ENCODE data around the gene SLC7A8.

SLC7A8 gene

DNA sequence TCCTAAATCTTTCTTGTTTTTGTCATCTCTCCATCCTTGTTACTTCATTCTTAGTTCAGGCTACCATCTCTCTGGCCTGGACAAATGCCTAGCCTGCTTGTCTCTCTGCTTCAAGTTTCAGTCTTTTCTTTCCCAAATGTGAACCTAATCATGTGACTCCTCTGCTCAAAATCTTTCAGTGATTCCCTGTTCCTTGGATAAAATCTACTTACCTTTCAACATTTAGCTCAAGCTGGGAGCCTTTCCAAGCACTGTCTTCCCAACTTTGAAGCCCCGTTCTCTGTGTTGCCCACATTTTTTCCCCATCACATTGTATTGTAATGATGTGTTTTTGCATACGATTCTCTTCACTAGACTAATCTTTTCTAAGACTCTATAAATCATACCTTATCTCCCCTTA lies 24.7 kb downstream of the SLC7A8 start:
- DNase-seq (ENCODE audit: low spot score), result no peak

DNA sequence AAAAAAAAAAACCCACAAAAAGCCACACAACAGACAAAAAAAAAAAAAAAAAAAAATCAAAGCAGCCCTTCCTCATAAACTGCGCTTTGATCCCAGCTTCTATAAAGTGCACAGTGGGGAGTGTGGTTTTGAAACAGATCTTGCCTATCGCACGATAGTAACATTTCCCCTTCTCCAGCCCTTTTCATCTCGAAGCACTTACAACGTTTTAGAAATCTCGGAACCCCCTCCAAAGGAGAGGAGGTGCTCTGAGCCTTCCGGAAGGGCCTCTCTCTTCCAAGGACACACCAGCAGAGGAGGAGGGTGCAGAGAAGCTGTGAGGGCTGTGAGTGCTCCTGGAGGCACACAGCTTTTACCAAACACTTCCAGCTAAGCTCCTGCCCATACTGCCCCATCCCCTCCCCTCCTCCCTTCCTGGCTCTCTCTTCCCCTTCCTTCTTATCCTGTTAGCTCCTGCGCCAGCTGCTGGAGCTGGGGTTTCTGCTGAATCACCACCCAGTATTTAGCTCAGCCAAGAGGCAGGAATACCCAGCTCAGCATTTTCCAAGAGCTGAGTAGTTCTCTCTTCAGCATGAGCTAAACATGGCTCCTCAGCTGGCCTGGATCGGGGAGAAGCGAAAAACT lies 28.4 kb downstream of the SLC7A8 start:
- DNase-seq (ENCODE audit: low spot score), result no peak

- peak; percentile 8 for DNase-seq (ENCODE audit: low spot score)
These were observed 29.3 kb downstream of the SLC7A8 start for GRCh38 chr14:23153851-23154796.

- no peak for DNase-seq (ENCODE audit: low spot score)
These were observed 32.1 kb downstream of the SLC7A8 start for GRCh38 chr14:23151342-23151741.

- DNase-seq (ENCODE audit: low spot score), result no peak
These were observed 33.7 kb downstream of the SLC7A8 start for GRCh38 chr14:23149745-23150144.

DNA sequence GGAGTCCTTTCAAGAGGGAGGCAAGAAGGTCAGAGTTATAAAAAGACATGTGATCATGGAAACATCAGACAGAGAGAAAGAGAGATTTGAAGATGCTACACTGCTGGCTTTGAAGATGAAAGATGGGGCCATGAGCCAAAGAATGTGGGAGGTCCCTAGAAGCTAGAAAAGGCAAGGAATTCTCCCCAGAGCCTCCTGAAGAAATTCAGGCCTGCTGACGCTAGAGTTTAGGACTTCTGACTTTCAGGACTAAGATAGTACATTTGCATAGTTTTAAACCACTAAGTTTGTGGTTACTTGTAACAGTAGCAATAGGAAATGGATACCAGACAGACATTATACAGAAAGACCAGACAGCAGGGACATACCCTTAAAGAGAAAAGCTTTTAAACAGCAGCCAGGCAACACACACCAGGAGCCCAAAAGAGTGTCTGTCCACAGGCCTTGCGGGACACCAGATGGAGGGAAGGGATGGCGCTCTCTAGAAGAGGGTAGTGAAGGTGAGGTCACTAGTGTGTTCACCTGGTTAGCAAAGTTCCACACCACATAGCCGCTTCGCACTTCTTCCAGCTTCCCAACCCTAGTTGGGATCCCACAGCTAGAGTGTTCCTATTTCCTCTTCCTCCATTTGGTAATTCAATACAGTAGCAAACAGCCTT lies 34.7 kb downstream of the SLC7A8 start:
- no peak for DNase-seq (ENCODE audit: low spot score)

- no peak for DNase-seq (ENCODE audit: low spot score)
These were observed 35.8 kb downstream of the SLC7A8 start for GRCh38 chr14:23147676-23148075.

GRCh38 chr14:23146980-23147379 lies 36.5 kb downstream of the SLC7A8 start:
- no peak for DNase-seq (ENCODE audit: low spot score)

DNA sequence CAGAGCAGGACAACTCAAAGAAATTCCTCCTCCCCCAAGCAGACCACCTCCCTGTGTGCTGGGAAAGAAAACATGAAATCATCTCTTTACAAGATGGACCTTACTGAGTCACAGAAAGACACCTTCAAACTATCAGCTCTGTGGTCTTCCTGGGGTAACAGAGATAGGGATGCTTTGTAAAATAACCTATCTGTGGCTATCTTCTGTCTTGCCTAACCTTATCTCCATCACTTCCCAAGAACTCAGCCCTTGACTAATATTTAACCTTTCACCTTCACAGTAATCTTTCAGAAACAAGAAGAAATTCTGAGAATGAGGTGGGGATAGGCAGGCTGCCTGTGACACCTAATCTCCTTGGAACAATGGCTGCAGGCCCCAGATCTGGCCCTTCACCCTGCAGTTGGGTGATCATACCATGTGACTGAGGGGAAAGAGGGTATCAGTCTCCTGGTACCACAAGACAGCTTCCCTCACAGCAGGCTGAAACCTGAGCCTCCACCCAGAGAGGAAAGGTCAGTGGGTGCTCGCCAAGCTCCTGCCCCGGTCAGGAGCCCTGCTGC lies 37.0 kb downstream of the SLC7A8 start:
- DNase-seq (ENCODE audit: low spot score), result no peak

- no peak for DNase-seq (ENCODE audit: low spot score)
These were observed 37.6 kb downstream of the SLC7A8 start for GRCh38 chr14:23145794-23146350.

- no peak for DNase-seq (ENCODE audit: low spot score)
These were observed 39.5 kb downstream of the SLC7A8 start for GRCh38 chr14:23143911-23144310.

DNA sequence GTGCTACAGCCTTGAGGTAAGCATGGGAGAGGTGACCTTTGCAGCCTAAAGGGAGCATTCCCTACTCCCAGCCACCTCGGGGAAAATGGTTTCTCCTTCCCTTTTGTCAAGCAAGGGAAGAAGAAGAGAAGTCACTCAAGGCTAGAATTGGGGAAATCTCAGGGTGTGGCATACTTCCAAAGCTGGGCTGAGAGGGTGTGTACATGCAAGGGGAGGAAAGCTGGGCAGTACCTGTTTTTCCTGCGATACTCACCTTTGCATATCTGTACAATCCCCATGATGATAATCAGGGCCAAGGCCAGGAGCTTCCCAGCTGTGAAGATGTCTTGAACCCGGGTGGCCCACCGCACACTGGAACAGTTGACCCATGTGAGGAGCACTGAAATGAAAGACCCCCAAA lies 40.6 kb downstream of the SLC7A8 start:
- no peak for DNase-seq (ENCODE audit: low spot score)

DNA sequence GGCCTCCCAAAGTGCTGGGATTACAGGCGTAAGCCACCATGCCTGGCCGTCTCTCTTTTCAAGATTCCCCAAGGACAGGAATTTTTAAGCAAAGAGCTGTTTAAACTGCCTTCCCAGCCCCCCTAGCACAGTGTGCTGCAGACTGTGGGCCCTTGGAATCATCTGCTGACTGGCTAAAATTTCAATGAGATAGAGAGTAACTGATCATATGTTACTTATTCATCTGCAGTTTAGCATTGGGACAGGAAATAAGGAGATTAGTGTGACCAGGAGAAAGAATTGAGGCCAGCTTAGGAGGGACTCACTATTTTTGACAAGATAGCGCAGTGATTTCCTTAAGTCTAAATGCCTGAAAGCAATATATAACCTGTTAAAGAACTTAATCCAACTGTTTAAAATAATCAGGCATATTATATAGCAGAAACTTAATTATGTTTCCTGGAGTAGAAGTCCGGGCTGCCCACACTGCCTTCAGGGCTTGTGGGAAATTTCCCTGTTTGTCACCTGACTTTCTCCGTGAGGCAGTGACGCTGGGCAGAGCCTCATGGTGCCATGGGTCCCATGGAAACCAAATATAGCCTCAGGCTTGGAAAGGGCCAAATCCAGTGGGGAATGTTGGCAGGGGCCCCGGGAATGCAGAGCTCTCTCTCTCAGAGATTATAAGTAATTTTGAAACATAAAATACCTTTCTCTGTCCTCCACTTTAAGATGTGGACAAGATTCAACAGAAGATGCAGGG lies 41.6 kb downstream of the SLC7A8 start:
- DNase-seq (ENCODE audit: low spot score), result no peak

DNA sequence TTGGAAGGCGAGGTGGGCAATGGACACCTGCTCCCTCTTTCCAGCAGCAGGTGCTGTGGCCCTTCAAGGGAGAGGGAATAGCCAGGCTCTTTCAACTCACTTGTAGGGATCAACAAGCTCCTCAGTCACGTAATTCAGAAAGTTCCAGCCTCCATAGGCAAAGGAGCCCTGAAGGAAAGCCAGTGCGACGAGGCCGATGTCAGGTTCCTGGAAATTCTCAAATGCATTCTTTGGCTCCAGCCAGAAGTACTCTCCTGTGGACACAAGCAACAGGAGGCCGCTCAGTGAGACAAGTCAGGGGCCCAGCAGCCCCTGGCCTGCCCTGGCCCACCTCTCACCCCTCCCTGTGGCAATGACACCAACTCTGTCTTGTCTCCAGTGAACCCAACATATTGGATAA lies 43.1 kb downstream of the SLC7A8 start:
- no peak for DNase-seq (ENCODE audit: low spot score)

DNA sequence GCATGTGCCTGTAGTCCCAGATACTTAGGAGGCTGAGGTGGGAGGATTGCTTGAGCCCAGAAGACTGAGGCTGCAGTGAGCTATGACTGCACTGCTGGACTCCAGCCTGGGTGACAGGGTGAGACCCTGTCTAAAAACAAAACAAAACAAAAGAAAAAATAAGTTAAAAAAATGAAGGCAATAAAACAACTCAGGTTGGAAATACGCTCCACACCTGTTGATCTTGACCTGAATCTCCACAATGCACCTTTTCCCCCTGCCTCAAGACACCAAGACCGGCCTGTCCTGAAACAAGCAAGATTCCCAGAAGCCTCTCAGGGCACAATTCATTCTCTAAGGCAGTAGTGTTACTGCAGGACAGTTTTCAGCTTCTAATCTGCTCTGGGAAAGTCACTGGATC lies 43.6 kb downstream of the SLC7A8 start:
- no peak for DNase-seq (ENCODE audit: low spot score)

DNA sequence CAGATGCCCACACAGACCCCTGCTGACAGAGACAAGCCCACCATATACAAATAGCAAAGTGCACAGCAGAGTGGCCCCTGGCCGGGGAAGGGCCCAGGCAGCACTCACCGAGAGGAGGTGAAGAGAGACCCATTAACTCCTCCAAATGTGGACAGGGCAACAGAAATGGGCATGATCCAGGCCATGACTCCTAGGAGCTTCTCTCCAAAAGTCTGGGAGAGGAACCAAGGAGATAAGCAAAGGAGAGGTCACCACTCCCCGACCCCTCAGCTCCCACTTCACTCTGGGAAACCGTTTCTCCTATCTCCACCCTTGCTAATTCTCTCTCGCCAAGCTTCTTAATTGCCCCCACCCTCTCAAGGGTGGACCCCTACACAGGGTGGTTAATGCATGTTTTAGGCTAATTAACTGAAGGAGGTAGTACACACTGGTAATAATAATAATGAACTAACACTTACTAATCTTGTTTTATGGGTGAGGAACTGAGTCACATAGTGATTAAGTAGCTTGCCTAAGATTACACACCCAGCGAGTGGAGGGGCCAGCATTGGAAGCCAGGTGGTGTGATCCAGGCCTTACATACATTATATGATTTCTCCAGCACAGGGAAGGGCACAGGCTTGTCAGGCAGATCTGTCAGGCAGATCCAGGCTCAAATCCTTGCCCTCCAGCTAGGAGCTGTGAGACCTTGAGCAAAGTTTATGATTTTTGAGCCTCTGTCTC lies 45.5 kb downstream of the SLC7A8 start:
- DNase-seq (ENCODE audit: low spot score), result no peak

DNA sequence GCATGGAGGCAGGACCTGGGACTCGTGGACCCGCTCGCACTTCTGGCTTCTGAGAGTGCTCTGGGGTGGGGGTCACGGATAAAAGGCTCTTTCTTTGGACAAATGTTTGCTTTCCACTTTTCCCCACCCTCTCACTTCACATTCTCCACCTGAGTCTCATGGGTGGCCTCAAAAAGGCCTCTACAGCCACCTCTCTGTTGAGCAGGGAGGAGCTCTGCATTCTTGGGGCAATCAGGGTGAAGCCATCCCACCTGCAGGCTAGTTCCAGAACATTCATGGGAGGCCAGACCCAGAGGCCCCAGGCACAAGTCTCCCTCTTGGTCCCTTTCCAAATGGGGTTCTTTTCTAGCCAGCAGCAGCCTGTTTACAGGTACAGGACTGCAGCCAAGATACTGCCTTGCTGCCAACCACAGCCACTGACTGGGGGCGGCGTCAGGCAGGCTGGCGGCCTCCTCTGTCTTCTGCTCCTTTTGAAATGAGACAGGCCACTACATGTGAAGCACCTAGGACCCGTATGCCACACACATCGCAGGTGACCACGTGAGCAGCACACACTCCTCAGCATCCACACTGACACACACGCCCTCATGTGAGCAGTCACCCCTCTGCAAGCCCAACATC lies 46.2 kb downstream of the SLC7A8 start:
- DNase-seq (ENCODE audit: low spot score), result no peak

- no peak for DNase-seq (ENCODE audit: low spot score)
These were observed 46.8 kb downstream of the SLC7A8 start for GRCh38 chr14:23136566-23137133.

- DNase-seq (ENCODE audit: low spot score), result no peak
These were observed 50.5 kb downstream of the SLC7A8 start for GRCh38 chr14:23132970-23133369.

GRCh38 chr14:23131482-23131881 lies 52.0 kb downstream of the SLC7A8 start:
- DNase-seq (ENCODE audit: low spot score), result no peak
